OCI-LY3 (cell line): ENCODE measurements around the gene COL27A1.

Experiments used
- H2AFZ ChIP-seq: fragments of 200-600, 300-600 bp; shearing (Covaris generic); 2 replicates; pipeline ENCODE4 v1.6.0; 2014; ENCODE audit warnings: antibody characterized with exemption, low read depth, low read length
- H3K27ac ChIP-seq: fragments of 200-600, 300-600 bp; sonication (generic); 2 replicates; pipeline ENCODE4 v1.5.1; 2014; ENCODE audit warnings: mild to moderate bottlenecking, low read length, moderate library complexity, mixed read lengths
- H3K27me3 ChIP-seq: fragments of 200-600, 300-600 bp; sonication (generic); 2 replicates; pipeline ENCODE4 v1.6.1; 2014; ENCODE audit warnings: low read depth, low read length, mixed read lengths
- H3K36me3 ChIP-seq: fragments of 200-600, 300-600 bp; sonication (generic); replicated peaks from 2 replicates; pipeline ENCODE3; 2014; ENCODE audit warnings: low read depth, low read length, mixed read lengths
- H3K4me1 ChIP-seq: fragments of 300-600, 200-600 bp; sonication (generic); 2 replicates; pipeline ENCODE4 v1.6.1; 2014; ENCODE audit warnings: low read length, mixed read lengths
- H3K4me2 ChIP-seq: fragments of 200-600, 300-600 bp; sonication (generic); 2 replicates; pipeline ENCODE4 v1.6.1; 2014; ENCODE audit warnings: low read length, mixed read lengths
- H3K4me3 ChIP-seq: fragments of 300-600, 200-600 bp; sonication (generic); 2 replicates; pipeline ENCODE4 v1.5.1; 2014; ENCODE audit warnings: antibody characterized with exemption, mild to moderate bottlenecking, low read length, moderate library complexity
- H3K79me2 ChIP-seq: fragments of 300-600, 200-600 bp; shearing (Covaris generic); 2 replicates; pipeline ENCODE4 v1.6.1; 2014; ENCODE audit warnings: mild to moderate bottlenecking, low read length, mixed read lengths
- H3K9ac ChIP-seq: fragments of 300-600, 200-600 bp; shearing (Covaris generic); 2 replicates; pipeline ENCODE4 v1.6.0; 2014; ENCODE audit warnings: mild to moderate bottlenecking, low read length, moderate library complexity
- H3K9me3 ChIP-seq: fragments of 200-600, 300-600 bp; shearing (Covaris generic); 2 replicates; pipeline ENCODE4 v1.6.1; 2014; ENCODE audit warnings: low read length, mixed read lengths; ENCODE audit not compliant: insufficient read depth
- H4K20me1 ChIP-seq: fragments of 200-600, 300-600 bp; sonication (generic); 2 replicates; pipeline ENCODE4 v1.6.1; 2016; ENCODE audit warnings: low read length, mixed read lengths; ENCODE audit not compliant: insufficient read depth
- CTCF ChIP-seq: fragments of 200-600, 300-600 bp; sonication (generic); IDR thresholded peaks from 2 replicates; pipeline ENCODE4 v1.5.1; 2014; ENCODE audit warnings: antibody characterized with exemption, low read length, low read depth
- EZH2phosphoT487 ChIP-seq: fragments of 200-600 bp; shearing (Covaris generic); IDR thresholded peaks from 2 replicates; pipeline ENCODE4 v1.6.1; 2018; ENCODE audit warnings: antibody characterized with exemption, mixed run types, low read depth

COL27A1 gene

DNA sequence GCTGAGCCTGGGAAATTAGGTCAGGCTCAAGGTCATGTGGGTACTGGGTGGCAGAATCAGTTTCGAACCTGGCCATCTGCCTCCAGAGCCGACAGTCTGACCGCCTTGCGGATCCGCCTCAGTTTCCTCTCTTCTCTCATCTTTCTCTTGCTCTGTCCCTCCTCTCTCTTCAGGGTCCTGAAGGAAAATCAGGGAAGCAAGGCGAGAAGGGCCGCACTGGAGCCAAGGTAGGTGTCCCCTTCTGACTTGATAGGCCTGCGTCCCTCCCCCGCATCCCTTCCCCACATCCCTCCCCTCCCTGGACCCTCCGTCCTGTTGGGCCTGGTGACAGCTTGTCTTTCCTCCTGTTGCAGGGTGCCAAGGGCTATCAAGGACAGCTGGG, 126.8 kb downstream of the COL27A1 start:
- Histone ChIP-seq H2AFZ (no peak overlapping the region), H3K36me3 (no peaks in the 10 kb centered on the region), H3K4me2 (no peak overlapping the region), H3K27ac (no peak overlapping the region), H4K20me1 (no peaks in the 10 kb centered on the region), H3K9me3 (no peaks in the 10 kb centered on the region), H3K4me3 (no peak overlapping the region), H3K4me1 (no peaks in the 10 kb centered on the region), H3K9ac (no peak overlapping the region), H3K27me3 (no peaks in the 10 kb centered on the region), H3K79me2 (no peaks in the 10 kb centered on the region)
- TF ChIP-seq CTCF: no peak
- TF ChIP-seq EZH2phosphoT487: no peak

GRCh38 chr9:114282507-114282906, 127.2 kb downstream of the COL27A1 start:
- H3K9ac ChIP-seq: no peak overlapping the region
- TF ChIP-seq EZH2phosphoT487 (no peak), CTCF (no peak)
- H3K4me3 ChIP-seq: no peak overlapping the region
- H2AFZ ChIP-seq: peak overlapping the region; percentile 39; the same call in 1 of the 2 replicates
- H3K79me2 ChIP-seq: no peaks in the 10 kb centered on the region
- no peaks in the 10 kb centered on the region for H3K9me3 ChIP-seq
- no peaks in the 10 kb centered on the region for H4K20me1 ChIP-seq
- H3K36me3 ChIP-seq: no peaks in the 10 kb centered on the region
- H3K27me3 ChIP-seq: no peaks in the 10 kb centered on the region
- H3K4me1 ChIP-seq: no peaks in the 10 kb centered on the region
- H3K4me2 ChIP-seq: 0 out of 2 replicates have a peak overlapping the region, but pooled peaks have one; percentile 9
- no peak overlapping the region for H3K27ac ChIP-seq

DNA sequence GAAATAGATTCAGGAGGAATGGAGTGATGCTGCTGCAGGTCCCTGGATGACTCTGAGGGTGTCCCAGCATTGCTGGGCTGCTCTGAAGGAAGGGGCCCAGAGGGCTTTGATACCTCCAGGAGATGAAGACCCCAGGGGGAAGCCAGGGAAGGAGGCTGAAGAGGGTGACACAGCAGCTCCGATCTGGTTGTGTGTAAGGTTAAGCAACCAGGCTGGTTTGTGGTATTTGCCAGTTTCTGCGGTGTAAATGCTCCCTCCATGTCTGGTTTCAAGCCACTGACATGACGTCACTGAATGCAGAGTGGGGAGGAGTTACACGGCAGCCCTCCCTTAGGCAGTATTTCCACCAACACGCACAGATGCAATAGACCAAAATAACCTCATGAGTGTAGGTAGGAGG, 127.6 kb downstream of the COL27A1 start:
- Histone ChIP-seq H3K9ac (no peak overlapping the region), H3K27ac (no peak overlapping the region), H3K4me2 (peak overlapping the region; percentile 9; the same call in 1 of the 2 replicates), H2AFZ (peak overlapping the region; percentile 39; the same call in 1 of the 2 replicates), H3K79me2 (no peaks in the 10 kb centered on the region), H3K4me3 (no peak overlapping the region), H3K4me1 (no peaks in the 10 kb centered on the region), H3K9me3 (no peaks in the 10 kb centered on the region), H3K36me3 (no peaks in the 10 kb centered on the region), H3K27me3 (no peaks in the 10 kb centered on the region), H4K20me1 (no peaks in the 10 kb centered on the region)
- no peak for TF ChIP-seq CTCF
- no peak for TF ChIP-seq EZH2phosphoT487

DNA sequence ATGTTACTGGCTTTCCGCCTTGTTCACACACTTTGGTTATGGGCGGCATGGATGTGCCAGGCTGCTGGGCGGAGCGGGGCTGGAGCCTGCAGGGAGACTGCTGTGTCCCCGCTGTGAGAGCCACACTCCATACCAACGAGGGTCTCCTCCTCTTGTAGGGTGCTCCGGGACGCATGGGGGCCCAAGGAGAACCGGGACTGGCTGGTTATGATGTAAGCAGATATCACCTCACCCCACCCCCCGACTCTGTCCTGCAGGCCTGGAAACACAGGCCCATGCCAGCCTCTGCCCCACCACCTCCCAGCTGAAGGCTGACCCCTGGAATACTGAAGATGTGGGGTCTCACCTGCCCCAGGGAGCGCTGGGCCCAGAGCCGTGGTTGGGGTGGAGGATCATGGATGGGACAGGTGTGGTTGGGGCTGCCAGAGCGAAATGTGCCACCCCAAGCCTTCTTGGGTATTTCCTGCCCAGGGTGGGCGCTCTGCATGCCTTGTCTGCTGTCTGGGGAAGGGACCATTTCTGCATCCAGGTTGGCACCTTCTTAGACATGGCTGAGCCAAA, 128.3 kb downstream of the COL27A1 start:
- Histone ChIP-seq H3K27me3 (no peaks in the 10 kb centered on the region), H3K4me1 (no peaks in the 10 kb centered on the region), H3K9ac (no peak overlapping the region), H3K4me2 (no peak overlapping the region), H3K36me3 (no peaks in the 10 kb centered on the region), H4K20me1 (no peaks in the 10 kb centered on the region), H3K9me3 (no peaks in the 10 kb centered on the region), H2AFZ (no peak overlapping the region), H3K4me3 (no peak overlapping the region), H3K27ac (no peak overlapping the region), H3K79me2 (no peaks in the 10 kb centered on the region)
- no peak for TF ChIP-seq CTCF
- TF ChIP-seq EZH2phosphoT487: no peak
